NCI-H1105 treated with DMSO at 0.1 percent for 48 hours (cell line): ENCODE results near the gene NOS1AP.

Experiments
- DNase-seq: peaks from one replicate; lab custom pipeline; 2025; lab: John Stamatoyannopoulos, UW

Gene NOS1AP

GRCh38 chr1:162367772-162368171, 298.3 kb downstream of the NOS1AP start:
- no peak for DNase-seq

GRCh38 chr1:162368451-162368850, 299.0 kb downstream of the NOS1AP start:
- no peak for DNase-seq

GRCh38 chr1:162369571-162369970, 300.1 kb downstream of the NOS1AP start:
- no peak for DNase-seq

GRCh38 chr1:162370161-162370560, 300.7 kb downstream of the NOS1AP start:
- no peak for DNase-seq

- DNase-seq = no peak
Measured at GRCh38 chr1:162370721-162371120, 301.2 kb downstream of the NOS1AP start.

- DNase-seq = no peak
Measured at GRCh38 chr1:162371611-162372010, 302.1 kb downstream of the NOS1AP start.

- DNase-seq = no peak
Measured at GRCh38 chr1:162372159-162373071, 302.9 kb downstream of the NOS1AP start.

- no peak for DNase-seq
Measured at GRCh38 chr1:162373072-162373427, 303.6 kb downstream of the NOS1AP start.

GRCh38 chr1:162373541-162374260, 304.2 kb downstream of the NOS1AP start:
- DNase-seq = no peak

GRCh38 chr1:162374406-162374805, 304.9 kb downstream of the NOS1AP start:
- no peak for DNase-seq

GRCh38 chr1:162375463-162375862, 306.0 kb downstream of the NOS1AP start:
- no peak for DNase-seq

- DNase-seq = no peak
Measured at GRCh38 chr1:162376691-162377090, 307.2 kb downstream of the NOS1AP start, which contains the start of gene SPATA46. TSS of gene SPATA46 (minus strand) at chr1:162376854. CDS start at chr1:162376790, 64 bp downstream.

GRCh38 chr1:162380061-162380846, 310.8 kb downstream of the NOS1AP start:
- no peak for DNase-seq

GRCh38 chr1:162381383-162381782, 311.9 kb downstream of the NOS1AP start, which contains the start of gene C1orf226:
TSS of gene C1orf226 (plus strand) at chr1:162381728. CDS start at chr1:162381902, 174 bp downstream.
- DNase-seq = no peak

GRCh38 chr1:162381941-162382750, 312.7 kb downstream of the NOS1AP start:
- DNase-seq = no peak

- no peak for DNase-seq
Measured at GRCh38 chr1:162383091-162383490, 313.6 kb downstream of the NOS1AP start.

GRCh38 chr1:162383516-162383915, 314.0 kb downstream of the NOS1AP start:
- no peak for DNase-seq

GRCh38 chr1:162384116-162384515, 314.6 kb downstream of the NOS1AP start:
- DNase-seq = no peak

GRCh38 chr1:162384601-162385279, 315.2 kb downstream of the NOS1AP start:
- no peak for DNase-seq

- DNase-seq = no peak
Measured at GRCh38 chr1:162385280-162385623, 315.8 kb downstream of the NOS1AP start.

- no peak for DNase-seq
Measured at GRCh38 chr1:162385702-162386101, 316.2 kb downstream of the NOS1AP start.
